Measurements from ENCODE around the gene AGRP. TPM values are rescaled to one million over a fixed set of nuclear protein-coding genes. Genes with fewer than 3 reads are reported as not detected.

The AGRP gene
- total RNA-seq, 1 donor from 2014 or later: not detected

GRCh38 chr16:67438824-67439393 is 44.4 kb downstream of the AGRP start:
- Histone ChIP-seq H3K9ac (ENCODE audit: low read length) (no peak overlapping the region), H3K27me3 (ENCODE audit: insufficient read depth, low read length) (no peaks in the 10 kb centered on the region), H2AFZ (ENCODE audit: low read depth, low read length) (no peak overlapping the region), H4K20me1 (ENCODE audit: insufficient read depth, low read length) (peaks cover 41% of the 10 kb centered on the region), H3K4me2 (ENCODE audit: low read length) (no peak overlapping the region), H3K27ac (ENCODE audit: low read depth, low read length) (no peak overlapping the region), H3K9me3 (ENCODE audit: insufficient read depth, low read depth, low read length) (no peaks in the 10 kb centered on the region), H3K4me1 (ENCODE audit: insufficient read depth, low read length) (no peaks in the 10 kb centered on the region), H3K79me2 (ENCODE audit: insufficient read depth, low read length) (no peaks in the 10 kb centered on the region), H3K36me3 (ENCODE audit: insufficient read depth, low read length) (no peaks in the 10 kb centered on the region), H3K4me3 (ENCODE audit: insufficient read depth, low read depth, low read length) (no peak overlapping the region)
- Mint-ChIP-seq H3K27me3 (ENCODE audit: low read depth, unreplicated experiment) (no peaks in the 10 kb centered on the region), H3K27ac (ENCODE audit: unreplicated experiment) (no peak overlapping the region), H3K36me3 (ENCODE audit: low read depth, unreplicated experiment) (peaks cover 30% of the 10 kb centered on the region), H3K9me3 (ENCODE audit: unreplicated experiment) (no peaks in the 10 kb centered on the region), H3K4me3 (ENCODE audit: unreplicated experiment) (no peak overlapping the region), H3K4me1 (ENCODE audit: low read depth, unreplicated experiment) (no peaks in the 10 kb centered on the region)
- no peak for TF ChIP-seq CTCF (IDR thresholded peaks at IDR 0.05; ENCODE audit: insufficient read depth, low read depth, low read length)
- TF ChIP-seq EZH2 (IDR thresholded peaks at IDR 0.05; ENCODE audit: insufficient read depth, low read length): no peak
- FAIRE-seq (no peak), DNase-seq (ENCODE audit: low read depth) (no peak)

GRCh38 chr16:67438098-67438791 is 45.1 kb downstream of the AGRP start:
- H3K79me2 ChIP-seq (ENCODE audit: insufficient read depth, low read length): no peaks in the 10 kb centered on the region
- no peaks in the 10 kb centered on the region for H3K27me3 ChIP-seq (ENCODE audit: insufficient read depth, low read length)
- Mint-ChIP-seq H3K36me3 (ENCODE audit: low read depth, unreplicated experiment) (peaks cover 30% of the 10 kb centered on the region), H3K4me1 (ENCODE audit: low read depth, unreplicated experiment) (no peaks in the 10 kb centered on the region), H3K9me3 (ENCODE audit: unreplicated experiment) (no peaks in the 10 kb centered on the region), H3K27me3 (ENCODE audit: low read depth, unreplicated experiment) (peaks cover 4% of the 10 kb centered on the region), H3K4me3 (ENCODE audit: unreplicated experiment) (no peak overlapping the region), H3K27ac (ENCODE audit: unreplicated experiment) (no peak overlapping the region)
- no peak overlapping the region for H2AFZ ChIP-seq (ENCODE audit: low read depth, low read length)
- no peaks in the 10 kb centered on the region for H3K36me3 ChIP-seq (ENCODE audit: insufficient read depth, low read length)
- TF ChIP-seq EZH2 (IDR thresholded peaks at IDR 0.05; ENCODE audit: insufficient read depth, low read length) (no peak), CTCF (IDR thresholded peaks at IDR 0.05; ENCODE audit: insufficient read depth, low read depth, low read length) (no peak)
- H3K9me3 ChIP-seq (ENCODE audit: insufficient read depth, low read depth, low read length): no peaks in the 10 kb centered on the region
- no peak for FAIRE-seq
- peaks cover 34% of the 10 kb centered on the region for H4K20me1 ChIP-seq (ENCODE audit: insufficient read depth, low read length)
- DNase-seq (ENCODE audit: low read depth): no peak
- H3K9ac ChIP-seq (ENCODE audit: low read length): no peak overlapping the region
- no peak overlapping the region for H3K4me3 ChIP-seq (ENCODE audit: insufficient read depth, low read depth, low read length)
- no peak overlapping the region for H3K27ac ChIP-seq (ENCODE audit: low read depth, low read length)
- H3K4me1 ChIP-seq (ENCODE audit: insufficient read depth, low read length): no peaks in the 10 kb centered on the region
- H3K4me2 ChIP-seq (ENCODE audit: low read length): no peak overlapping the region

GRCh38 chr16:67437513-67437912 is 45.8 kb downstream of the AGRP start:
- Histone ChIP-seq H2AFZ (ENCODE audit: low read depth, low read length) (no peak overlapping the region), H3K27ac (ENCODE audit: low read depth, low read length) (no peak overlapping the region), H3K9me3 (ENCODE audit: insufficient read depth, low read depth, low read length) (no peaks in the 10 kb centered on the region), H4K20me1 (ENCODE audit: insufficient read depth, low read length) (peaks cover 30% of the 10 kb centered on the region), H3K79me2 (ENCODE audit: insufficient read depth, low read length) (no peaks in the 10 kb centered on the region), H3K4me1 (ENCODE audit: insufficient read depth, low read length) (no peaks in the 10 kb centered on the region), H3K36me3 (ENCODE audit: insufficient read depth, low read length) (no peaks in the 10 kb centered on the region), H3K4me3 (ENCODE audit: insufficient read depth, low read depth, low read length) (no peak overlapping the region), H3K27me3 (ENCODE audit: insufficient read depth, low read length) (no peaks in the 10 kb centered on the region), H3K9ac (ENCODE audit: low read length) (no peak overlapping the region), H3K4me2 (ENCODE audit: low read length) (no peak overlapping the region)
- peaks cover 7% of the 10 kb centered on the region for H3K27me3 Mint-ChIP-seq (ENCODE audit: low read depth, unreplicated experiment)
- peaks cover 33% of the 10 kb centered on the region for H3K36me3 Mint-ChIP-seq (ENCODE audit: low read depth, unreplicated experiment)
- TF ChIP-seq EZH2 (IDR thresholded peaks at IDR 0.05; ENCODE audit: insufficient read depth, low read length) (no peak), CTCF (IDR thresholded peaks at IDR 0.05; ENCODE audit: insufficient read depth, low read depth, low read length) (no peak)
- H3K4me1 Mint-ChIP-seq (ENCODE audit: low read depth, unreplicated experiment): peaks cover under 1% of the 10 kb centered on the region
- H3K9me3 Mint-ChIP-seq (ENCODE audit: unreplicated experiment): no peaks in the 10 kb centered on the region
- DNase-seq (ENCODE audit: low read depth) (no peak), FAIRE-seq (no peak)
- H3K27ac Mint-ChIP-seq (ENCODE audit: unreplicated experiment): no peak overlapping the region
- no peak overlapping the region for H3K4me3 Mint-ChIP-seq (ENCODE audit: unreplicated experiment)
